Cerebellar cortex (tissue), 1 donor: ENCODE data around the gene PGP.
"Not testable (repeated sequence)": the region's sequence is repeated elsewhere in the genome, so short reads cannot be mapped to it uniquely, and the experiment has no call there.

Experiments used
- DNase-seq: peaks from one replicate; pipeline ENCODE4 v3.0.0-alpha.2; 2015; ENCODE audit warnings: low spot score

The PGP gene, protein sequence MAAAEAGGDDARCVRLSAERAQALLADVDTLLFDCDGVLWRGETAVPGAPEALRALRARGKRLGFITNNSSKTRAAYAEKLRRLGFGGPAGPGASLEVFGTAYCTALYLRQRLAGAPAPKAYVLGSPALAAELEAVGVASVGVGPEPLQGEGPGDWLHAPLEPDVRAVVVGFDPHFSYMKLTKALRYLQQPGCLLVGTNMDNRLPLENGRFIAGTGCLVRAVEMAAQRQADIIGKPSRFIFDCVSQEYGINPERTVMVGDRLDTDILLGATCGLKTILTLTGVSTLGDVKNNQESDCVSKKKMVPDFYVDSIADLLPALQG

DNA sequence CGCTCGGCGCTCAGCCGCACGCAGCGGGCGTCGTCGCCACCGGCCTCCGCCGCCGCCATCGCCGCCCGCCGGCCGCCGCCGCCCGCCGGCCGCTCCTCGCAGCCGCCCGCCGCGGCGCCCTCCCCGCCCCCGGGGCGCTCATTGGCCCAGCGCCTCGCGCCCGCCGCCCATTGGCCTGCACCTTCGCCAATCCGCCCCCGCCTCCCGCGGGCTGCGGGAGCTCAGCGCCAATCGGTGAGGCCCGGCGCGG lies at the start of gene PGP:
TSS of gene PGP (minus strand) at position 122 of the 250 bp plus-strand sequence. CDS start at position 59, 63 bp downstream.
- no peak for DNase-seq

GRCh38 chr16:2263026-2263425 lies 48.4 kb upstream of the PGP start:
- not testable (repeated sequence) for DNase-seq

DNA sequence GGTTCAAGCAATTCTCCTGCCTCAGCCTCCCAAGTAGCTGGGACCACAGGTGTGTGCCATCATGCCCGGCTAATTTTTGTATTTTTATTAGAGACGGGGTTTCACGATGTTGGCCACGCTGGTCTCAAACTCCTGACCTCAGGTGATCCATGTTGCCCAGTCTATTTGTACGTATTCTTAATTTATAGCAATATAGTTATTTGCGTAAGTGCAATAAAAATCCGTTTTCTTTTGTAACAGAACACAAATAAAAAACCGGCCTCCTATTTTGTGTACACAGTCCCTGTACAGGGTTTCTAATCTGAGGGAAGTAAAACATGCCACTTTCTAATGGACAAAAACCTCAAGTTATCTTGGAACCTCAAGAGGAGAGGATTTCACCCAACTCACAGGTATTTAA lies 45.6 kb upstream of the PGP start:
- DNase-seq, result no peak

GRCh38 chr16:2258530-2258929 lies 43.9 kb upstream of the PGP start:
- not testable (repeated sequence) for DNase-seq

DNA sequence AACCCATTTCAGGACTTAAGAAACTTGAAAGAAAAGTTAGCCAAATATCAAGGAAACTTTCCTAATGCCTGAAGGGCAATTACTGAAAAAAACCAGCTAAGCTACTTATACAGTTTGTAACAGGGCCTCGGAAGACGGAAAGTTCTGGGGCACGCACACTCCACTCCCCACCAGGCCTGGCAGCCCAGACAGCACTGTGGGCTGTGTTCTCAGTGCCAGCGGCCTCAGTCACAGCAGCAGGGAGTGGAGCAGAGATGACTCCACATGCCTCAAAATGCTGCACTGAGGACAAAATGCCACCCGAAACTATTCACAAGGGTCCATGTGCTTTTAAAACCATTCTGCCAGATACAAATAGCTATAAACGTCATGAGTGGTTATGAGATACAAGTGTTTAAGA lies 43.1 kb upstream of the PGP start:
- DNase-seq, result no peak

GRCh38 chr16:2256531-2257140 lies 42.0 kb upstream of the PGP start:
- DNase-seq, result no peak

DNA sequence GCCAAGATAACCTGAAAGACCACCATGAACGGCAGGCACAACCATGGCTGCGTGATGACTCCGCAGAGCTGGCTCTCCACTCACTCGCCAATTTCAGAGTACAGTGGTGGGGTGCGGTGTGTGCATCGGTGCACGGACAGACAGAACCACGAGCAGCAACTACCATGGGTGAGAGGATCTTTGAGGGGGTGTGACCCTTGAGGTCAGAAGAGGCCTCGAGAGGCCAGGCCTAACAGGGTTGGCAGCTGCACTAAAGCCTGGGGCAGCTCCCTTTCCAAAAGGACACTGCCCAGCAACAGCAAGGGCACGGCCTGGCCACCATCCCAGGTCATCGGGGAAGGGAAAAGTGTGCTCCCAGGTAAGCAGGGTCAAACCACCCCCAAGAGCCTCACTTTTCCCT lies 38.7 kb upstream of the PGP start:
- DNase-seq, result no peak

DNA sequence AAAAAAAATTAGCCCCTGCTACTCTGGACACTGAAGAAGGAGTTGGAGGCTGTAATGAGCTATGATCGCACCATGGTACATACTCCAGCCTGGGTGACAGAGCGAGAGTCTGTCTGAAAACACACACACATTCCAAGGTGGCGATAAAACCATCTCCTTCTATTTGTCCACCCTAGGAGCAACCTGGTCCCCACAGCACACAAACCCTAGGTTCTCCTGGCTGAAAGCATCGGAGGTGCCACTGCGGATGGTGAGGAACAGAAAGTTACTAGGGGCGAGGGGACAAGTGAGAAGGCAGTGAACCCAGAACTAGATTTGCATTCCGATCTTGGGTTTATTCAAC lies 38.1 kb upstream of the PGP start:
- no peak for DNase-seq

DNA sequence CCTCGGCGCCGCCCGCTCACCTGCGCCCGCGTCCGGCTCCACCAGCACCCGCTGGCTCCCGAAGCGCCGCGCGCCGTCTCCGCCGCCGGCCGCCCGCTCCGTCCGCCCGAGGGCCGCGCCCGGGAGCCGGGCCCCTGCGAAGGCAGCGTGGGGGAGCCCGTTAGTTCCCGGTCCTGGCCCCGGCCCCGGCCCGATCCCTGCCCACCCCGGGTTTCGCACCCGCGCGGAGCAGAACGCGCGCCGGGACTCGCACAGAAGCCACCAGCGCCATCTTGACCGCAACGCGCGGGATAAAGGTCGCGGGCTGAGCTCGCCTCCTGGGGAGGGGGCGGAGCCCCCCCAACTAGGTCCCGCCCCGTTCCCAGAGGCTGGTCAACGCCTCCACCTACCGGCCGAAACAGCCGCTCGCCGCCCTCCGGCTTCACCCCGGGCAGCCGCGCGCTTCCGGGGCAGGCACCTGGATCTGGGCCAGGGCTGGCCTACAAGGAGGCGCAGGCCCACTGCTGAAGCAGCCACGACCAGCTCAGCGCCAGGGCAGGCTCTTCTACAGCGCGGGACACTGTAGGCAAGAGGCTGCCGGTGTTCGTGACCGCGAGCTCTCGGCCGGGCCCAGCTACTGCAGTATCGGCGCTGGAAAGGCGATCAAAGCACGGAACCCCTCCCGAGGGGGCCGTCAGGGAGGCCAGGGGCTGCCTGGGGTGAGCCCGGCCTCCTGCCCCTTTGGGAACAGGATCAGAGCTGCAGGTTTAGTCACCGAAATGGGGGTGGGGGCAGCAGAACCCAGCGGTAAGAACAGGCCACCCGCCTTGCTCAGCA lies 36.9 kb upstream of the PGP start, which contains the start of gene ECI1:
TSS of gene ECI1 (minus strand) at position 292 of the 816 bp plus-strand sequence. CDS start at position 271, 21 bp downstream.
- DNase-seq, result peak; percentile 94

DNA sequence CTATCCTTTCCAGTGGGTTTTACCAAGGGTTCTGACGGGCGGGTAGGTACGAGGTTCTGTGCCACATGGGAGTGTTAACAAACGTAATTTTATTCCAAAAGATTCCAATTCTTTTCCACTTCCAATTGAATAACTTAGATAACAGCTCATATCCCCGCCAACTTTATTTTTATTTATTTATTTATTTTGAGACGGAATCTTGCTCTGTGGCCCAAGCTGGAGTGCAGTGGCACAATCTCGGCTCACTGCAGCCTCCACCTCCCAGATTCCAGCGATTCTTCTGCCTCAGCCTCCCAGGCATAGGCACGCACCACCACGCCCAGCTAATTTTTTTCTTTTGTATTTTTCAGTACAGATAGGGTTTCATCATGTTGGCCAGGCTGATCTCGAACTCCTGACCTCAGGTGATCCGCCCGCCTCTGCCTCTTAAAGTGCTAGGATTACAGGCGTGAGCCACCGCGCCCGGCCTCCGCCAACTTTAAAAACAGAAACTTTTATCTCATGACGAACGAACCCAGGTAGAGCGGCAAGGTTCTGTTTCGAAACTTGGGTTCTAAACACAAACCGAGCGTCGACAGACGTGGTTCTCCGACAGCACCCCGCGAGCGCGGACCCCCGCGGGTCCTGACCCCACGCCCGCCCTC lies 36.1 kb upstream of the PGP start:
- DNase-seq, result no peak

- DNase-seq, result no peak
Measured at GRCh38 chr16:2246301-2246885, 31.8 kb upstream of the PGP start.

GRCh38 chr16:2244926-2245795 lies 30.5 kb upstream of the PGP start:
- DNase-seq, result no peak

GRCh38 chr16:2244301-2244700 lies 29.7 kb upstream of the PGP start:
- DNase-seq, result no peak

DNA sequence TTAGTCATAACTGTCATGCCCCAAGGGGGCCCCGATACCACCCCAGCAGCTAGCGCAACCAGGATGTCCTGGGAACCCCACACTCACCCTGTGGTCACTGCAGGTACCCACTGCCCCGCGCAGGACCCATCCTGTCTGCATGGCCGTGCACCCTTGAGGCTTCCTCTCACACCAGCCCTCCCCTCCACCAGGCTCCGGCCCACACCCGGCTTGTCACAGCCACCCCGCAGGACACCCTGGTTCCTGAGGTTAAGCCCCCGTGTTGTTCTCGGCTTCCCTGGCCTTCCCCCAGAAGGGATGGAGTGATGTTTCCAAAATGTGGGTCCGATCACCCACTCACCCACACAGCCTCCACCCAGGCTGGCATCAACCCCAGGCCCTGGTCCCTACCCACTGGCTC lies 29.1 kb upstream of the PGP start:
- DNase-seq, result no peak

DNA sequence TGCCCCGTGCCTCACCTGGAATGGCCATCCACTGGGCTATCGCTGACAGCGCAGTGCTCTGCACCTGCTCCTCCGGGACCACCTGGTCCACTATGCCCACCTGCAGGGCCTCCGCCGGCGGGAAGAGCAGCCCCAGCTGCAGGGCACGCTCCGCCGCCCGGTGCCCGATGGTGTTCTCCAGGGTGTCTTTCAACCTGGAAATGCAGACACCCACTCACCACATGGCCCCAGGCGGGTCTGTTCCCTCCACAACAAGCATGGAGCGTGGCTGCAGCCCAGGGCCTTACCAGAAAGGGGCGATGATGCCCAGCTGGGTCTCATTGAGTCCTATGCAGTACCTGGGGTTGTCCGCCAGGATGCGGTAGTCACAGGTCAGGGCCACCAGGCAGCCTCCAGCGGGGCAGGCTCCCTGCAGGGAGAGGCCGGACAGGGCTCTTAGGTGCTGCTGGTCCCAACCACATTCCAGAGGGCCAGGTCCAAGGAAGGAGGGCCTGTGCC lies 28.4 kb upstream of the PGP start:
- DNase-seq, result no peak

GRCh38 chr16:2242598-2242997 lies 28.0 kb upstream of the PGP start:
- no peak for DNase-seq

DNA sequence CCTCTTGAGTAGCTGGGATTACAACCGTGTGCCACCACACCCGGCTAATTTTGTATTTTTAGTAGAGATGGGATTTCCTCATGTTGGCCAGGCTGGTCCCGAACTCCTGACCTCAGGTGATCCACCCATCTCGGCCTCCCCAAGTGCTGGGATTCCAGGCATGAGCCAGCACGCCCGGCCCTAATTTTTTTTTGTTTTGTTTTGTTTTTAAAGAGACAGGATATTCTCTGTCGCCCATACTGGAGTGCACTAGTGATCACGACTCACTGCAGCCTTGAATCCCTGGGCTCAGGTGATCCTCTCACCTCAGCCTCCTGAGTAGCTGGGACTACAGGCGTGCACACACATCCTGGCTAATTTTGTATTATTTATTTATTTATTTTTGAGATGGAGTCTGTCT lies 25.7 kb upstream of the PGP start:
- not testable (repeated sequence) for DNase-seq

DNA sequence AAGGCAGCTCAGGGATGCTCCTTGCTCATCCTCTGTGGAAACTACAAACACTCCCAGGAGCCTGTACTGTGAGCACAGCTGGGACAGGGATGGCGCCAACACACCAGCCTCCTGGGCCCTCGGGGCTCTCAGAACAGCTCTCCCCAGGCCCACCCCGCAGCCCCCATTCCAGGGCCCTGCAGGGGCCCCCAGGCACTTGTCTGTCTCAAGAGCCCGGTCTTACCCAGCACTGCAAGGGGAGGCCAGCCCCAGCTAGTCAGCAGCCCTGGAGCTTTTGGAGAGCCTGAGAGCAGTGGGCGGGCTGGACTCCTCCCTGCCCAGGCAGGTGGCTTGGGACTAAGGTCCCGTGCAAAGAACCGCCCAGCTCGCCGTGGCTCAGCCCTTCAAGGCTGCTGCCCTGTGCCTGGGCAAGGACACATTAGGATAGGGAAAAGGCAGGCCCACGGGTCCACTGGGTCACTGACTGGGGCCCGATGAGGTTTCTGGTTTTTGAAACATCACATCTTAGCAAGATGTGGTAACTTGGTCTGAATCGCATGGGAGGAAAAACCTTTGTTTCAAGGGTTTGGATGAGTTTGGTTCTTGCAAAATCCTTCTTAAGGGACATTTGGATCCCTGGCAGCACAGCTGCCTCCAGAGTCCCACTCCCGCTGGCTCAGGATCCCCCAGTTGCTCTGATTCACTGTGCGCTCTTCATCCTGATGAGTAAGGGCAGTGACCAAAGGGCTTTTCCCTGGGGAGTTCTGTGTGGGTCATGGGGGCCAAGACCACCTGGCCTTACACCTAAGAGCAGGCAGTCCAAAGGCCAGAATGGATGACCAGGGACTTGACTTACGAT lies 24.4 kb upstream of the PGP start:
- DNase-seq, result peak; percentile 28

DNA sequence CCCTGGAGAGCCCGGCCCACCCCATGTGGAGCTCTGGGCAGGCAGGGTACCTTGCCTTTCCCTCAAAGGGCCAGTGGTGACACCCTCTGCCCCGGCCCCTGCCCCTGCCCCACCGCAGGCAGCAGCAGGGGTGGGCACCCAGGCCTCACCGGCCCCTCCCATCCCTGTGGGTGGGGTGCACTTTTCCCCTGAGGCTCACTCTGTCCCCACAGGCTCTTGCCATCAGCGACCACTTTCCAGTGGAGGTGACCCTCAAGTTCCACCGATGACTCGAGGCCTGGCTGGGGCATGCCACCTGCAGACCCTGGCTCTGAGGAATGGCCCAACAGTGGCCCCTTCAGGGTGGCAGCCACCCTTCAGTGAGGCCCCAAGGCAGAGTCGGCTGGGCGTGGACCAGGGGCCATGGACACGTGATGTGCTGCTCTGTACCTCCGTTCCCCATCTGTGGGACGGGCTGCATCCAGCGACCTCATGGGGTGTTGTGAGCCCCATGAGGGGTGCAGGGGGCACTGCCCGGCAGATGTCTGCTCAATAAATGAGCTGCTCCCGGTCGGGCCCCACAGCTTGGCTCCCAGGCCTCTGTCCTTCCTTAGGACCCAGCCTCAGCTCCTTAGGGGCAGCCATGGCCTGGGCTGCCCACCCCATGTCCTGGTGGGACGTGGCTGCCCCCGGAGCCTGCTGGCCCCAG lies 23.7 kb upstream of the PGP start:
- DNase-seq, result no peak
